ENCODE results near the gene CACNA2D3. TPM values are rescaled to one million over a fixed set of nuclear protein-coding genes. Genes with fewer than 3 reads are reported as not detected.

The CACNA2D3 gene
- polyA plus RNA-seq, 1 donor from 2014 or later, result 26.2 TPM

- Histone ChIP-seq H3K36me3 (ENCODE audit: insufficient read depth, low read length) (no peaks in the 10 kb centered on the region), H3K4me3 (ENCODE audit: low read length) (no peak overlapping the region), H2AFZ (ENCODE audit: low read depth, low read length) (no peak overlapping the region), H3K27me3 (ENCODE audit: insufficient read depth, low read depth, low read length) (no peaks in the 10 kb centered on the region), H3K9me3 (ENCODE audit: low read length) (no peaks in the 10 kb centered on the region), H4K20me1 (ENCODE audit: insufficient read depth) (no peaks in the 10 kb centered on the region), H3K27ac (ENCODE audit: low read length) (no peak overlapping the region), H3F3A (ENCODE audit: insufficient read depth, low read length, poor library complexity, severe bottlenecking) (no peaks in the 10 kb centered on the region), H3K9me2 (ENCODE audit: insufficient read depth, low read length) (no peaks in the 10 kb centered on the region), H3K4me2 (ENCODE audit: low read length) (no peak overlapping the region), H3K9ac (ENCODE audit: low read length) (no peak overlapping the region), H3K79me2 (replicated peaks; ENCODE audit: insufficient read depth, low read length) (no peaks in the 10 kb centered on the region)
- TF ChIP-seq SMC3 (conservative IDR thresholded peaks at IDR 0.05; ENCODE audit: poor library complexity) (no peak), TAF1 (IDR thresholded peaks at IDR 0.05; ENCODE audit: low read depth) (no peak), CTCF (IDR thresholded peaks at IDR 0.05; ENCODE audit: poor library complexity, severe bottlenecking) (no peak), POLR2AphosphoS5 (IDR thresholded peaks at IDR 0.05) (no peak), RAD21 (conservative IDR thresholded peaks at IDR 0.05) (no peak), EP300 (conservative IDR thresholded peaks at IDR 0.05; ENCODE audit: poor library complexity, severe bottlenecking) (no peak), MXI1 (conservative IDR thresholded peaks at IDR 0.05; ENCODE audit: poor library complexity, severe bottlenecking) (no peak), REST (IDR thresholded peaks at IDR 0.05; ENCODE audit: borderline replicate concordance) (no peak)
Measured at GRCh38 chr3:54964081-54964480, 841.7 kb downstream of the CACNA2D3 start.

GRCh38 chr3:54965746-54966145 lies 843.4 kb downstream of the CACNA2D3 start:
- Histone ChIP-seq H3K4me2 (ENCODE audit: low read length) (no peak overlapping the region), H3K27ac (ENCODE audit: low read length) (no peak overlapping the region), H4K20me1 (ENCODE audit: insufficient read depth) (no peaks in the 10 kb centered on the region), H3K36me3 (ENCODE audit: insufficient read depth, low read length) (no peaks in the 10 kb centered on the region), H3K9me2 (ENCODE audit: insufficient read depth, low read length) (no peaks in the 10 kb centered on the region), H2AFZ (ENCODE audit: low read depth, low read length) (no peak overlapping the region), H3K4me3 (ENCODE audit: low read length) (no peak overlapping the region), H3K9me3 (ENCODE audit: low read length) (no peaks in the 10 kb centered on the region), H3K27me3 (ENCODE audit: insufficient read depth, low read depth, low read length) (no peaks in the 10 kb centered on the region), H3K79me2 (replicated peaks; ENCODE audit: insufficient read depth, low read length) (no peaks in the 10 kb centered on the region), H3K9ac (ENCODE audit: low read length) (no peak overlapping the region), H3F3A (ENCODE audit: insufficient read depth, low read length, poor library complexity, severe bottlenecking) (no peaks in the 10 kb centered on the region)
- TF ChIP-seq RAD21 (conservative IDR thresholded peaks at IDR 0.05) (no peak), POLR2AphosphoS5 (IDR thresholded peaks at IDR 0.05) (no peak), SMC3 (conservative IDR thresholded peaks at IDR 0.05; ENCODE audit: poor library complexity) (no peak), EZH2 (IDR thresholded peaks at IDR 0.05; ENCODE audit: borderline replicate concordance, insufficient read depth, low read length, poor library complexity, severe bottlenecking) (no peak), REST (IDR thresholded peaks at IDR 0.05; ENCODE audit: borderline replicate concordance) (no peak), MXI1 (conservative IDR thresholded peaks at IDR 0.05; ENCODE audit: poor library complexity, severe bottlenecking) (no peak), TAF1 (IDR thresholded peaks at IDR 0.05; ENCODE audit: low read depth) (no peak), EP300 (conservative IDR thresholded peaks at IDR 0.05; ENCODE audit: poor library complexity, severe bottlenecking) (no peak), CTCF (IDR thresholded peaks at IDR 0.05; ENCODE audit: poor library complexity, severe bottlenecking) (no peak)

All from neural cell (in vitro differentiated cells).